SU-DHL-6 (cell line): ENCODE measurements around the gene MLLT10.

ENCODE experiments used
- EZH2phosphoT487 ChIP-seq: fragments of 200-600 bp; sonication (generic), shearing (Covaris generic); conservative IDR thresholded peaks from 2 replicates; pipeline ENCODE4 v1.6.1; 2018; ENCODE audit warnings: mild to moderate bottlenecking, antibody characterized with exemption, low read length, moderate library complexity, mixed read lengths
- TF ChIP-seq, protein P1 (sequence below): fragments of 200-600 bp; sonication (generic); IDR thresholded peaks from one replicate; pipeline ENCODE4 v1.5.1; 2017; ENCODE audit warnings: antibody characterized with exemption, mild to moderate bottlenecking, low read length, moderate library complexity; ENCODE audit not compliant: insufficient read depth, poor library complexity, severe bottlenecking

DNA sequence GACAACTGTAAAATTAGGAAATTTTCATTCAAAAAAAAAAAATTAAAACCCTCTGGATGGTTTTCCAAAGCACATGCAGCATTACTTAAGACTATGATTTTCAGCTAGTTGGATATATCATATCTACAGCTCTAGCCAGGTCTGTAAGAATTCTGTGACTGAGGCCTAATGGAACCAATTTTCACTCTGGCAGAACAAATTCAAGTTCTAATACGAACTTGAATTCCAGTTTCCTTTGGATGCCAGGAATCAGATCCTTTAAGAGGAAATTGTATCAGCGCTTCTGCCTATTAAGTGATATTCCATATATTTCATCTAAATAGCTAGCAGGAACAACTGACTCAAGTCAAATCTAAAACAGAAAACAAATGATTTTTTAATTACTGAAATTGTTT lies 43.3 kb upstream of the MLLT10 start:
- TF ChIP-seq, protein P1, sequence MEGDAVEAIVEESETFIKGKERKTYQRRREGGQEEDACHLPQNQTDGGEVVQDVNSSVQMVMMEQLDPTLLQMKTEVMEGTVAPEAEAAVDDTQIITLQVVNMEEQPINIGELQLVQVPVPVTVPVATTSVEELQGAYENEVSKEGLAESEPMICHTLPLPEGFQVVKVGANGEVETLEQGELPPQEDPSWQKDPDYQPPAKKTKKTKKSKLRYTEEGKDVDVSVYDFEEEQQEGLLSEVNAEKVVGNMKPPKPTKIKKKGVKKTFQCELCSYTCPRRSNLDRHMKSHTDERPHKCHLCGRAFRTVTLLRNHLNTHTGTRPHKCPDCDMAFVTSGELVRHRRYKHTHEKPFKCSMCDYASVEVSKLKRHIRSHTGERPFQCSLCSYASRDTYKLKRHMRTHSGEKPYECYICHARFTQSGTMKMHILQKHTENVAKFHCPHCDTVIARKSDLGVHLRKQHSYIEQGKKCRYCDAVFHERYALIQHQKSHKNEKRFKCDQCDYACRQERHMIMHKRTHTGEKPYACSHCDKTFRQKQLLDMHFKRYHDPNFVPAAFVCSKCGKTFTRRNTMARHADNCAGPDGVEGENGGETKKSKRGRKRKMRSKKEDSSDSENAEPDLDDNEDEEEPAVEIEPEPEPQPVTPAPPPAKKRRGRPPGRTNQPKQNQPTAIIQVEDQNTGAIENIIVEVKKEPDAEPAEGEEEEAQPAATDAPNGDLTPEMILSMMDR = no peak
- TF ChIP-seq EZH2phosphoT487 = no peak
